HepG2 (cell line): ENCODE measurements around the gene PRKCE. TPM values are rescaled to one million over a fixed set of nuclear protein-coding genes. Genes with fewer than 3 reads are reported as not detected.

ENCODE experiments used
- ATAC-seq: fragments of 200-7000 bp; cut with Tn5 transposase; 3 replicates; pipeline ENCODE4 v1.9.1; 2020; ENCODE audit warnings: mild to moderate bottlenecking, moderate library complexity
- BruUV-seq: library from RNA; stranded (reverse); fragments of 400-500 nt; replicated peaks from 2 replicates; lab custom pipeline; 2021; lab: Mats Ljungman, UMichigan
- CTCF ChIA-PET: fragments of 300-600 bp; formaldehyde crosslinking; extraction: SDS; loops from one replicate; lab custom pipeline; 2021; ENCODE audit warnings: low total read pairs, inconsistent platforms, low intra/inter-chr PET ratio; lab: Yijun Ruan, JAX
- POLR2A ChIA-PET: fragments of 350-600 bp; sonication (Branson Sonifier 250); formaldehyde crosslinking; loops from one replicate; lab custom pipeline; 2020; ENCODE audit warnings: antibody characterized with exemption, inconsistent platforms; lab: Yijun Ruan, JAX
- DNase-seq: peaks from one replicate; pipeline ENCODE4 v3.0.0-alpha.2; 2015; ENCODE audit warnings: low spot score
- FAIRE-seq: peaks from 3 replicates; lab custom pipeline; 2011; peaks lifted over from hg19 to GRCh38; lab: Jason Lieb, UNC
- H2AFZ ChIP-seq: one replicate; pipeline ENCODE4 v1.6.1; 2011; ENCODE audit warnings: low read length, inconsistent platforms
- H3K27ac ChIP-seq: fragments of 300-600 bp; 3 replicates; pipeline ENCODE4 v1.8.0; 2011; ENCODE audit warnings: mixed run types, mild to moderate bottlenecking, mixed read lengths, low read length, inconsistent platforms; ENCODE audit not compliant: insufficient read depth; ENCODE audit errors: extremely low read length
- H3K27me3 ChIP-seq, 2 experiments: fragments of 200-600 bp in 1 of 2; 2 replicates in 1 of 2; 3 replicates in 1 of 2; pipeline versions ENCODE4 v1.6.0 to v1.8.0; 2011; ENCODE audit warnings: low read length in 2 of 2, mild to moderate bottlenecking in 2 of 2, moderate library complexity in 2 of 2, inconsistent platforms in 1 of 2; ENCODE audit not compliant: insufficient read depth in 2 of 2, control insufficient read depth in 1 of 2
- H3K36me3 ChIP-seq, 2 experiments: fragments of 200-600 bp in 1 of 2; replicated peaks in 1 of 2; 2 replicates in 1 of 2; 3 replicates in 1 of 2; pipeline versions ENCODE4 v1.5.1 to v1.8.0; 2011; ENCODE audit warnings: low read length in 2 of 2, inconsistent platforms in 1 of 2; ENCODE audit not compliant: insufficient read depth in 2 of 2, control insufficient read depth in 1 of 2
- H3K4me1 ChIP-seq: 2 replicates; pipeline ENCODE4 v1.5.1; 2012; ENCODE audit warnings: low read length, inconsistent platforms; ENCODE audit not compliant: insufficient read depth
- H3K4me2 ChIP-seq: 2 replicates; pipeline ENCODE4 v1.6.0; 2011; ENCODE audit warnings: low read depth, low read length, inconsistent platforms
- H3K4me3 ChIP-seq, 3 experiments: fragments of 200-600 bp in 1 of 3; sonication (generic), shearing (Covaris generic) in 1 of 3; replicated peaks in 1 of 3; 2 replicates each; pipeline ENCODE4 v1.5.1; 2011 to 2016; ENCODE audit warnings: low read length in 3 of 3, inconsistent platforms in 2 of 3, low read depth in 2 of 3, mild to moderate bottlenecking in 2 of 3, control low read depth in 1 of 3, mixed read lengths in 1 of 3; ENCODE audit not compliant: insufficient read depth in 1 of 3
- H3K79me2 ChIP-seq: one replicate; pipeline ENCODE4 v1.6.1; 2011; ENCODE audit warnings: low read length, inconsistent platforms; ENCODE audit not compliant: insufficient read depth
- H3K9ac ChIP-seq: 2 replicates; pipeline ENCODE4 v1.6.0; 2011; ENCODE audit warnings: mild to moderate bottlenecking, low read depth, low read length, inconsistent platforms; ENCODE audit not compliant: insufficient read depth
- H3K9me3 ChIP-seq: 2 replicates; pipeline ENCODE4 v1.5.1; 2012; ENCODE audit warnings: mild to moderate bottlenecking, low read length
- H4K20me1 ChIP-seq: 2 replicates; pipeline ENCODE4 v1.6.0; 2011; ENCODE audit warnings: inconsistent platforms, mild to moderate bottlenecking, low read length, moderate library complexity; ENCODE audit not compliant: insufficient read depth
- GPN1 ChIP-seq: sonication (generic); formaldehyde crosslinking; IDR thresholded peaks from 2 replicates; pipeline ENCODE4 v1.5.1; 2020; ENCODE audit warnings: missing genetic modification reagents, borderline replicate concordance
- HOXA7 ChIP-seq: sonication (generic); formaldehyde crosslinking; IDR thresholded peaks from 2 replicates; pipeline ENCODE4 v1.8.1; 2022; ENCODE audit warnings: mild to moderate bottlenecking, missing genetic modification reagents, moderate library complexity
- MIER3 ChIP-seq: IDR thresholded peaks from 2 replicates; pipeline ENCODE4 v1.6.1; 2016; ENCODE audit warnings: missing compliant biosample characterization, borderline replicate concordance
- PAXIP1 ChIP-seq: sonication (generic); formaldehyde crosslinking; conservative IDR thresholded peaks from 2 replicates; pipeline ENCODE4 v1.4.0; 2020; ENCODE audit warnings: mild to moderate bottlenecking, missing genetic modification reagents, moderate library complexity
- SP4 ChIP-seq: sonication (generic); formaldehyde crosslinking; IDR thresholded peaks from 2 replicates; pipeline ENCODE4 v1.8.1; 2023; ENCODE audit warnings: mild to moderate bottlenecking, missing genetic modification reagents
- TEF ChIP-seq: sonication (generic); formaldehyde crosslinking; IDR thresholded peaks from 2 replicates; pipeline ENCODE4 v1.5.0; 2020; ENCODE audit warnings: missing genetic modification reagents
- TOPORS ChIP-seq: sonication (generic); formaldehyde crosslinking; IDR thresholded peaks from 2 replicates; pipeline ENCODE4 v1.8.0; 2023; ENCODE audit warnings: mild to moderate bottlenecking, missing genetic modification reagents
- ZFP36L1 ChIP-seq: sonication (generic); formaldehyde crosslinking; IDR thresholded peaks from 2 replicates; pipeline ENCODE4 v1.8.0; 2022; ENCODE audit warnings: mild to moderate bottlenecking, missing genetic modification reagents, moderate library complexity
- ZNF317 ChIP-seq: sonication (generic); formaldehyde crosslinking; IDR thresholded peaks from 2 replicates; pipeline ENCODE4 v1.5.0; 2020; ENCODE audit warnings: mild to moderate bottlenecking, missing genetic modification reagents
- ZNF737 ChIP-seq: sonication (generic); formaldehyde crosslinking; IDR thresholded peaks from 2 replicates; pipeline ENCODE4 v1.5.0; 2020; ENCODE audit warnings: missing genetic modification reagents, mild to moderate bottlenecking, borderline replicate concordance
- WGBS: methylation state at CpG from one replicate; pipeline ENCODE4 v1.1.6; 2017; ENCODE audit warnings: low lambda C conversion rate; 5-methylcytosine and 5-hydroxymethylcytosine counted together
- in situ Hi-C: cut with HindIII; loops from 2 replicates; pipeline ENCODE4 v1.10.0; 2017; ENCODE audit warnings: low pct_unique_long_range_greater_than_20kb; ENCODE audit not compliant: extremely low pct_ligation_motif_present
- intact Hi-C: fragments of 100-400 bp; cut with micrococcal nuclease; formaldehyde crosslinking; loops from one replicate; pipeline ENCODE4 v1.10.0; 2022; ENCODE audit not compliant: unreplicated experiment
- polyA plus RNA-seq, 8 experiments: library from polyadenylated mRNA; depleted of rRNA in 3 of 8; stranded (reverse) in 7 of 8; unstranded in 1 of 8; fragments of >200 nt; fragmentation: Illumina TruSeq in 4 of 8; extraction: Trizol in 4 of 8; gene quantifications; 2 replicates each; pipeline versions ENCODE4 v1.2.1 to v1.2.3, GENCODE V29; 2011 to 2016; ENCODE audit warnings: low read depth in 4 of 8, missing spikeins in 1 of 8, mixed read lengths in 1 of 8; ENCODE audit not compliant: insufficient read depth in 1 of 8
- total RNA-seq, 5 experiments: library from RNA; depleted of rRNA; stranded (reverse); fragments of >200 nt; fragmentation: Illumina TruSeq; extraction: Trizol; gene quantifications; 2 replicates each; pipeline ENCODE4 v1.2.3, GENCODE V29; 2016; ENCODE audit warnings: low read depth in 1 of 5

PRKCE gene
- total and polyA plus RNA-seq, 2 of the 13 experiments (the other 11 are each of a cell fraction or from before 2014, with no cell fraction given): 1.0 to 3.9 TPM

- no peak overlapping the region for H3K27ac ChIP-seq
- ChIA-PET POLR2A (no interaction called here), CTCF (no interaction called here)
- H3K4me2 ChIP-seq: no peak overlapping the region
- TF ChIP-seq SP4 (CRISPR knock-in tag) (no peak), ZNF317 (peak; percentile 95)
- FAIRE-seq: no peak
- no peak overlapping the region for H3K4me3 ChIP-seq
- no peak overlapping the region for H2AFZ ChIP-seq
- no peaks in the 10 kb centered on the region for H3K36me3 ChIP-seq
- 71% methylated on average over 3 of the region's 3 CpGs for WGBS
- DNase-seq: no peak
- H4K20me1 ChIP-seq: no peaks in the 10 kb centered on the region
- ATAC-seq: no peak
- H3K9ac ChIP-seq: no peak overlapping the region
- H3K4me1 ChIP-seq: peaks cover 5% of the 10 kb centered on the region; the same call in 1 of the 2 replicates
- in situ Hi-C loops (no loop called here), intact Hi-C loops (no loop called here)
- no peaks in the 10 kb centered on the region for H3K27me3 ChIP-seq
- BruUV-seq: no TSS peak
- no peaks in the 10 kb centered on the region for H3K9me3 ChIP-seq
- H3K79me2 ChIP-seq: no peaks in the 10 kb centered on the region
Observed at GRCh38 chr2:46094689-46095088, 443.2 kb downstream of the PRKCE start.

GRCh38 chr2:46095830-46096229, 444.4 kb downstream of the PRKCE start:
- no peaks in the 10 kb centered on the region for H4K20me1 ChIP-seq
- in situ Hi-C loops (no loop called here), intact Hi-C loops (no loop called here)
- no peaks in the 10 kb centered on the region for H3K27me3 ChIP-seq
- no peaks in the 10 kb centered on the region for H3K79me2 ChIP-seq
- no peak overlapping the region for H3K4me2 ChIP-seq
- no peaks in the 10 kb centered on the region for H3K9me3 ChIP-seq
- no peak overlapping the region for H2AFZ ChIP-seq
- ChIA-PET CTCF (no interaction called here), POLR2A (no interaction called here)
- ATAC-seq: no peak
- no peak for TF ChIP-seq ZNF737 (CRISPR knock-in tag)
- no peak for TF ChIP-seq GPN1 (CRISPR knock-in tag)
- TF ChIP-seq TEF (CRISPR knock-in tag): no peak
- TF ChIP-seq HOXA7: no peak
- no peak for TF ChIP-seq MIER3 (CRISPR knock-in tag)
- no peak for TF ChIP-seq ZFP36L1
- no peak for TF ChIP-seq PAXIP1 (CRISPR knock-in tag)
- no peak for TF ChIP-seq TOPORS (CRISPR knock-in tag)
- BruUV-seq: no TSS peak
- peak; percentile 36 for FAIRE-seq
- no peak overlapping the region for H3K9ac ChIP-seq
- H3K4me3 ChIP-seq: no peak overlapping the region
- no peak overlapping the region for H3K27ac ChIP-seq
- H3K36me3 ChIP-seq: no peaks in the 10 kb centered on the region
- WGBS: 77% methylated on average over 1 of the region's 1 CpG
- DNase-seq: no peak
- H3K4me1 ChIP-seq: peaks cover 5% of the 10 kb centered on the region; the same call in 1 of the 2 replicates
